Measurements from ENCODE around the gene SLC8A1. TPM values are rescaled to one million over a fixed set of nuclear protein-coding genes. Genes with fewer than 3 reads are reported as not detected.

Gene SLC8A1
- total RNA-seq, 4 donors from 2014 or later = 22.8 to 65.5 (median 42.0) TPM

DNA sequence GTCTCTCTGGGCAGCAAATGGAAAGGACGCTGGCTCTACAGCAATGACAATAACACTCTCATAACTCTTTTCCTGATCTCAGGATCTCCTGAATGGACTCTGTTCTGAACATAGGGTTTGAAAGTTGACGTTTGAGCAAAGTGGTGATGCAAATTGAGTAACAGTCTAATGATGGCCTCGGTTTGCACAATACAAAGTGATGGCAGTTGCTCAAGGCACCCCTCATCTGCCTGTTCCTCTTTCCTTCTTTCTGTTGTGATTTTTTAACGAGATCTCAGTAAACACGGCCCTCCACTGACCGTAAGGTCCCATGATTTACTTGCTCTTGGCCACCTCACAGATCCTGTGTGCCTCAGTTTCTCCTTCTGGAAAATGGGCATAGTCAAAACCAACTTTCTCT lies 303.6 kb downstream of the SLC8A1 start:
- H3K36me3 ChIP-seq = no peaks in the 10 kb centered on the region
- DNase-seq = no peak
- no peaks in the 10 kb centered on the region for H3K27me3 ChIP-seq
- intact Hi-C loops (cut with DNase I; ENCODE audit: low total_unique reads) (no loop called here), in situ Hi-C loops (cut with MboI; ENCODE audit: low pct_ligation_motif_present in 1 of 4, low pct_unique_long_range_greater_than_20kb in 1 of 4, low sequenced_read_pairs in 3 of 4) (no loop called here)
- WGBS, 2 donors (ENCODE audit: low coverage in 1 of 2) = 72 to 83% methylated on average over 4 to 6 of the region's 6 CpGs
- H3K4me3 ChIP-seq = no peak overlapping the region
- H3K4me1 ChIP-seq = no peaks in the 10 kb centered on the region
- no peak overlapping the region for H3K27ac ChIP-seq
- H3K9me3 ChIP-seq = no peaks in the 10 kb centered on the region
- TF ChIP-seq POLR2AphosphoS5 (IDR thresholded peaks at IDR 0.05) = no peak
- TF ChIP-seq EP300 (IDR thresholded peaks at IDR 0.05; ENCODE audit: low read depth) = no peak
- TF ChIP-seq, protein P1, sequence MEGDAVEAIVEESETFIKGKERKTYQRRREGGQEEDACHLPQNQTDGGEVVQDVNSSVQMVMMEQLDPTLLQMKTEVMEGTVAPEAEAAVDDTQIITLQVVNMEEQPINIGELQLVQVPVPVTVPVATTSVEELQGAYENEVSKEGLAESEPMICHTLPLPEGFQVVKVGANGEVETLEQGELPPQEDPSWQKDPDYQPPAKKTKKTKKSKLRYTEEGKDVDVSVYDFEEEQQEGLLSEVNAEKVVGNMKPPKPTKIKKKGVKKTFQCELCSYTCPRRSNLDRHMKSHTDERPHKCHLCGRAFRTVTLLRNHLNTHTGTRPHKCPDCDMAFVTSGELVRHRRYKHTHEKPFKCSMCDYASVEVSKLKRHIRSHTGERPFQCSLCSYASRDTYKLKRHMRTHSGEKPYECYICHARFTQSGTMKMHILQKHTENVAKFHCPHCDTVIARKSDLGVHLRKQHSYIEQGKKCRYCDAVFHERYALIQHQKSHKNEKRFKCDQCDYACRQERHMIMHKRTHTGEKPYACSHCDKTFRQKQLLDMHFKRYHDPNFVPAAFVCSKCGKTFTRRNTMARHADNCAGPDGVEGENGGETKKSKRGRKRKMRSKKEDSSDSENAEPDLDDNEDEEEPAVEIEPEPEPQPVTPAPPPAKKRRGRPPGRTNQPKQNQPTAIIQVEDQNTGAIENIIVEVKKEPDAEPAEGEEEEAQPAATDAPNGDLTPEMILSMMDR (IDR thresholded peaks at IDR 0.05) = no peak
- TF ChIP-seq POLR2A (IDR thresholded peaks at IDR 0.05) = no peak

DNA sequence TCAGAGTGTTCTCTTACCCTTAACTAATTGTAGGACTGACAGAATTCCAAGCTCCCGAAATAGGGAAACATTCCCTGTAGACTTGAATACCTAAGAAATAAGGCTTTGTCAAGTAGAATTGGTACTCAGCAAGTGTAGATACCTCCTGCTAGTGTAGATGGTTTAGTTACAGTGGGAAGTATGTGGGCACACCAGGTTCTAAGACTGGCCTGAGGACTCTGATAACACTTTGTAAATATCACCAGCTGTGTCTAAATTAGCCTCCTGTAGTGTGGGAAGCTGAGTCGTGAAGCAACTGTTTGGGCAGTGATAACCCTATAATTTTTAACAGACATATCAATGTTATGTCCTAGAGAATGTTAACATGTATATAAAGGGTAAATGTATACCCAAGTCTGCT lies 304.5 kb downstream of the SLC8A1 start:
- no peaks in the 10 kb centered on the region for H3K27me3 ChIP-seq
- WGBS, 2 donors (ENCODE audit: low coverage in 1 of 2) = 46 to 53% methylated on average over 2 of the region's 2 CpGs
- intact Hi-C loops (cut with DNase I; ENCODE audit: low total_unique reads) (no loop called here), in situ Hi-C loops (cut with MboI; ENCODE audit: low pct_ligation_motif_present in 1 of 4, low pct_unique_long_range_greater_than_20kb in 1 of 4, low sequenced_read_pairs in 3 of 4) (no loop called here)
- H3K4me1 ChIP-seq = no peaks in the 10 kb centered on the region
- no peak overlapping the region for H3K27ac ChIP-seq
- H3K36me3 ChIP-seq = no peaks in the 10 kb centered on the region
- no peaks in the 10 kb centered on the region for H3K9me3 ChIP-seq
- TF ChIP-seq, protein P1 (IDR thresholded peaks at IDR 0.05) = no peak
- TF ChIP-seq POLR2AphosphoS5 (IDR thresholded peaks at IDR 0.05) (no peak), EP300 (IDR thresholded peaks at IDR 0.05; ENCODE audit: low read depth) (no peak), POLR2A (IDR thresholded peaks at IDR 0.05) (no peak)
- DNase-seq = no peak
- no peak overlapping the region for H3K4me3 ChIP-seq

DNA sequence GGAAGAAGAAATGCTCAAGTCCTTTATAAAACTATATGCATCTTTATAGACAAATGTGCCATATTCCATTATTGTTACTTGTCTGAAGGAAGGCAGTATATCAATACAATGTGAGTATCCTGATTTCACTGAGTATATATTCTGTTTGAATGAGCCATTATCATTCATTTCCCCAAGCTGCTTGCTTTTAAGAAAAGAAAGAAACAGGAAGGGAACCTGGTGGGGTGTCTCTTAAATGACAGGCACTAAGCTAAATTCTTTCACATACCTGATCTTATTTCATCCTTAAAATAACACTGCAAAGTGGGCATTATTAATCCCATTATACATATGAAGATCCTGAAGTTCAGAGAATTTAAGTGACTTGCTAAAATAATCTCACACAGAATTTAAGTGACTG lies 307.9 kb downstream of the SLC8A1 start:
- Histone ChIP-seq H3K4me1 (no peaks in the 10 kb centered on the region), H3K36me3 (no peaks in the 10 kb centered on the region), H3K9me3 (no peaks in the 10 kb centered on the region), H3K27ac (no peak overlapping the region), H3K27me3 (no peaks in the 10 kb centered on the region), H3K4me3 (no peak overlapping the region)
- DNase-seq = no peak
- in situ Hi-C loops (cut with MboI; ENCODE audit: low pct_ligation_motif_present in 1 of 4, low pct_unique_long_range_greater_than_20kb in 1 of 4, low sequenced_read_pairs in 3 of 4) = no loop called here
- TF ChIP-seq, protein P1 (IDR thresholded peaks at IDR 0.05) = no peak
- TF ChIP-seq POLR2AphosphoS5 (IDR thresholded peaks at IDR 0.05) = no peak
- TF ChIP-seq EP300 (IDR thresholded peaks at IDR 0.05; ENCODE audit: low read depth) = no peak
- no peak for TF ChIP-seq POLR2A (IDR thresholded peaks at IDR 0.05)
- intact Hi-C loops (cut with DNase I; ENCODE audit: low total_unique reads) = no loop called here

DNA sequence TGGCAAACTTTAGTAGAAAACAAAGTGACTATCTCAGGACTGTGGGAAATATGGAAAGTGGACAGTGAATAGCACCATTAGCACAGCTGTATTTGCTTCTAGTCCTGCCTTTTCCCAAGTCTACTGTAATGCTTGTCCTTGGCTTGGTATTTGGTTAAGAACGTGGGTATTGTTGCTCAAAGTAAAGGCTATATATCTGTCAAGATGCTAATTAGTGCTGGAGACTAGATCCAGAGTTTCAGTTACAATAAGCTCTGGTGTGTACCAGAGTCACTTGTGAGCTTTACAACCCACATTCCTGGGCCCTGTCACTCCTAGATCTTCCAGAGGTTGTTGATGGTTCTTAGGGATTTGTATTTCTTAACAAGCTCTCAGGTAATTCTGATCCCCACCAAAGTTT lies 313.6 kb downstream of the SLC8A1 start:
- DNase-seq = no peak
- Histone ChIP-seq H3K4me1 (no peaks in the 10 kb centered on the region), H3K27me3 (no peaks in the 10 kb centered on the region), H3K36me3 (no peaks in the 10 kb centered on the region), H3K27ac (no peak overlapping the region), H3K4me3 (no peak overlapping the region), H3K9me3 (no peaks in the 10 kb centered on the region)
- intact Hi-C loops (cut with DNase I; ENCODE audit: low total_unique reads) (no loop called here), in situ Hi-C loops (cut with MboI; ENCODE audit: low pct_ligation_motif_present in 1 of 4, low pct_unique_long_range_greater_than_20kb in 1 of 4, low sequenced_read_pairs in 3 of 4) (no loop called here)
- TF ChIP-seq, protein P1 (IDR thresholded peaks at IDR 0.05) = no peak
- TF ChIP-seq POLR2AphosphoS5 (IDR thresholded peaks at IDR 0.05) = no peak
- no peak for TF ChIP-seq POLR2A (IDR thresholded peaks at IDR 0.05)
- TF ChIP-seq EP300 (IDR thresholded peaks at IDR 0.05; ENCODE audit: low read depth) = no peak
- 33 to 83% methylated on average over 1 of the region's 1 CpG for WGBS, 2 donors (ENCODE audit: low coverage in 1 of 2)
